Smooth muscle cell (in vitro differentiated cells): ENCODE results near the gene SMG7. TPM values are rescaled to one million over a fixed set of nuclear protein-coding genes. Genes with fewer than 3 reads are reported as not detected.

Experiments used
- DNase-seq: peaks from one replicate; lab custom pipeline; 2025; ENCODE audit not compliant: unreplicated experiment; lab: John Stamatoyannopoulos, UW
- H2AFZ ChIP-seq: fragments of 200-600 bp; sonication (generic); 2 replicates; pipeline ENCODE4 v1.6.0; 2016; ENCODE audit warnings: antibody characterized with exemption, low read depth, mild to moderate bottlenecking
- H3F3A ChIP-seq: fragments of 200-600 bp; sonication (generic); 2 replicates; pipeline ENCODE4 v1.6.0; 2017; ENCODE audit warnings: antibody characterized with exemption, low read depth
- H3K27ac ChIP-seq: fragments of 200-600 bp; sonication (generic); 2 replicates; pipeline ENCODE4 v1.5.1; 2016; ENCODE audit warnings: low read depth, mild to moderate bottlenecking
- H3K27me3 ChIP-seq: fragments of 200-600 bp; sonication (generic); 2 replicates; pipeline ENCODE4 v1.6.1; 2016; ENCODE audit warnings: low read depth, mild to moderate bottlenecking
- H3K36me3 ChIP-seq: fragments of 200-600 bp; sonication (generic); 2 replicates; pipeline ENCODE4 v1.5.1; 2016; ENCODE audit warnings: low read depth
- H3K4me1 ChIP-seq: fragments of 200-600 bp; sonication (generic); 2 replicates; pipeline ENCODE4 v1.5.1; 2016; ENCODE audit warnings: low read depth
- H3K4me2 ChIP-seq: fragments of 200-600 bp; sonication (generic); 2 replicates; pipeline ENCODE4 v1.6.0; 2016; ENCODE audit warnings: mild to moderate bottlenecking
- H3K4me3 ChIP-seq: fragments of 200-600 bp; sonication (generic); 2 replicates; pipeline ENCODE4 v1.5.1; 2016; ENCODE audit warnings: mild to moderate bottlenecking
- H3K79me2 ChIP-seq: fragments of 200-600 bp; sonication (generic); 2 replicates; pipeline ENCODE4 v1.6.0; 2016; ENCODE audit warnings: low read depth, mild to moderate bottlenecking
- H3K9ac ChIP-seq: fragments of 200-600 bp; sonication (generic); 2 replicates; pipeline ENCODE4 v1.6.0; 2016; ENCODE audit warnings: low read depth
- H3K9me3 ChIP-seq: fragments of 200-600 bp; sonication (generic); replicated peaks from 2 replicates; pipeline ENCODE4 v1.5.1; 2016; ENCODE audit warnings: low read depth
- H4K20me1 ChIP-seq: fragments of 200-600 bp; sonication (generic); 2 replicates; pipeline ENCODE4 v1.6.0; 2016; ENCODE audit warnings: low read depth
- CTCF ChIP-seq: fragments of 200-600 bp; sonication (generic); IDR thresholded peaks from 2 replicates; pipeline ENCODE4 v1.5.1; 2017; ENCODE audit warnings: borderline replicate concordance, mild to moderate bottlenecking, antibody characterized with exemption; ENCODE audit not compliant: insufficient read depth, poor library complexity, severe bottlenecking
- WGBS: methylation state at CpG from one replicate; pipeline ENCODE4 v1.1.7; 2016; ENCODE audit warnings: low lambda C conversion rate; 5-methylcytosine and 5-hydroxymethylcytosine counted together
- polyA plus RNA-seq: library from polyadenylated mRNA; unstranded; fragments of >200 nt; fragmentation: Nextera tagmentation; extraction: Ambion mirVana; gene quantifications from 2 replicates; pipeline ENCODE4 v1.2.1, GENCODE V29; 2016
- total RNA-seq: library from RNA; depleted of rRNA; stranded (reverse); fragments of >200 nt; gene quantifications from 2 replicates; pipeline ENCODE4 v1.2.3, GENCODE V29; 2014

SMG7 gene
- total and polyA plus RNA-seq, 2 experiments from 2014 or later, result 18.3 to 40.4 TPM

- H2AFZ ChIP-seq, result no peak overlapping the region
- H3K4me3 ChIP-seq, result no peak overlapping the region
- no peaks in the 10 kb centered on the region for H3K27me3 ChIP-seq
- H3K36me3 ChIP-seq, result no peaks in the 10 kb centered on the region
- H3K9me3 ChIP-seq, result no peaks in the 10 kb centered on the region
- no peaks in the 10 kb centered on the region for H4K20me1 ChIP-seq
- H3K79me2 ChIP-seq, result no peaks in the 10 kb centered on the region
- no peaks in the 10 kb centered on the region for H3F3A ChIP-seq
- no peak overlapping the region for H3K4me2 ChIP-seq
- H3K4me1 ChIP-seq, result no peaks in the 10 kb centered on the region
- DNase-seq, result no peak
- H3K9ac ChIP-seq, result no peak overlapping the region
- no peak for TF ChIP-seq CTCF
- H3K27ac ChIP-seq, result no peak overlapping the region
- 85% methylated on average over 2 of the region's 2 CpGs for WGBS
These were observed 126.1 kb downstream of the SMG7 start for GRCh38 chr1:183598386-183598785.

- Histone ChIP-seq H3K79me2 (no peaks in the 10 kb centered on the region), H3K36me3 (no peaks in the 10 kb centered on the region), H3K27ac (no peak overlapping the region), H3K9ac (no peak overlapping the region), H3K4me1 (no peaks in the 10 kb centered on the region), H3K9me3 (no peaks in the 10 kb centered on the region), H4K20me1 (no peaks in the 10 kb centered on the region), H3F3A (no peaks in the 10 kb centered on the region), H3K27me3 (no peaks in the 10 kb centered on the region), H3K4me2 (no peak overlapping the region), H3K4me3 (no peak overlapping the region), H2AFZ (no peak overlapping the region)
- no peak for DNase-seq
- 93% methylated on average over 3 of the region's 3 CpGs for WGBS
- TF ChIP-seq CTCF, result no peak
These were observed 127.8 kb downstream of the SMG7 start for GRCh38 chr1:183600136-183600535.

- no peak overlapping the region for H3K27ac ChIP-seq
- no peak overlapping the region for H3K9ac ChIP-seq
- no peak overlapping the region for H3K4me3 ChIP-seq
- H3K4me1 ChIP-seq, result no peaks in the 10 kb centered on the region
- no peaks in the 10 kb centered on the region for H3K36me3 ChIP-seq
- H2AFZ ChIP-seq, result no peak overlapping the region
- WGBS, result 94% methylated on average over 3 of the region's 3 CpGs
- no peaks in the 10 kb centered on the region for H3K9me3 ChIP-seq
- H3K4me2 ChIP-seq, result no peak overlapping the region
- no peaks in the 10 kb centered on the region for H3K79me2 ChIP-seq
- no peaks in the 10 kb centered on the region for H3K27me3 ChIP-seq
- TF ChIP-seq CTCF, result no peak
- H4K20me1 ChIP-seq, result no peaks in the 10 kb centered on the region
- DNase-seq, result no peak
- no peaks in the 10 kb centered on the region for H3F3A ChIP-seq
These were observed 128.3 kb downstream of the SMG7 start for GRCh38 chr1:183600634-183601033.

GRCh38 chr1:183602510-183602909 is 130.2 kb downstream of the SMG7 start:
- H3K4me1 ChIP-seq, result no peaks in the 10 kb centered on the region
- H3K4me3 ChIP-seq, result no peak overlapping the region
- H3K9me3 ChIP-seq, result no peaks in the 10 kb centered on the region
- H3K4me2 ChIP-seq, result no peak overlapping the region
- no peak overlapping the region for H3K9ac ChIP-seq
- no peak overlapping the region for H3K27ac ChIP-seq
- H2AFZ ChIP-seq, result no peak overlapping the region
- no peaks in the 10 kb centered on the region for H3K27me3 ChIP-seq
- H3K79me2 ChIP-seq, result no peaks in the 10 kb centered on the region
- no peak for TF ChIP-seq CTCF
- H3F3A ChIP-seq, result no peaks in the 10 kb centered on the region
- DNase-seq, result no peak
- no peaks in the 10 kb centered on the region for H3K36me3 ChIP-seq
- H4K20me1 ChIP-seq, result no peaks in the 10 kb centered on the region
- 95% methylated on average over 1 of the region's 1 CpG for WGBS
